ENCODE data around the gene ETV5.

DNA sequence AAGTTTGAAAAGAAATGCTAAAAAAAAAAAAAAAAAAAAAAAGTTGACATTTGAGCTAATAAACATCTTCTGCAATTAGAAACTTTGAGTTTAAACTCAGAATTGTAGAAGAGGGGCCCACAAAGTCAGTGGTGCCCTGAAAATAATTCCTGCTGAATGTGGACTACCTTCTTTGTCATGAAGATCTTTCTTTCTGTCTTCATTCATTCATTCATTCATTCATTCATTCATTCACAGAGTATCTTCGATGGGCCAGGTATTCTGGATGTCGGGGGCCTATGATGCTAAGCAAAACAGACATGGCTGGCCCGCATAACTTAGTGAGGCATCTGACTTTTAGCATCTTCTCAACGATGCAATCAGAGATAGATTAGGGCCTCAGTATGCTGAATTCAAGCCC lies 24.6 kb downstream of the ETV5 start:
- TF ChIP-seq, protein P1, sequence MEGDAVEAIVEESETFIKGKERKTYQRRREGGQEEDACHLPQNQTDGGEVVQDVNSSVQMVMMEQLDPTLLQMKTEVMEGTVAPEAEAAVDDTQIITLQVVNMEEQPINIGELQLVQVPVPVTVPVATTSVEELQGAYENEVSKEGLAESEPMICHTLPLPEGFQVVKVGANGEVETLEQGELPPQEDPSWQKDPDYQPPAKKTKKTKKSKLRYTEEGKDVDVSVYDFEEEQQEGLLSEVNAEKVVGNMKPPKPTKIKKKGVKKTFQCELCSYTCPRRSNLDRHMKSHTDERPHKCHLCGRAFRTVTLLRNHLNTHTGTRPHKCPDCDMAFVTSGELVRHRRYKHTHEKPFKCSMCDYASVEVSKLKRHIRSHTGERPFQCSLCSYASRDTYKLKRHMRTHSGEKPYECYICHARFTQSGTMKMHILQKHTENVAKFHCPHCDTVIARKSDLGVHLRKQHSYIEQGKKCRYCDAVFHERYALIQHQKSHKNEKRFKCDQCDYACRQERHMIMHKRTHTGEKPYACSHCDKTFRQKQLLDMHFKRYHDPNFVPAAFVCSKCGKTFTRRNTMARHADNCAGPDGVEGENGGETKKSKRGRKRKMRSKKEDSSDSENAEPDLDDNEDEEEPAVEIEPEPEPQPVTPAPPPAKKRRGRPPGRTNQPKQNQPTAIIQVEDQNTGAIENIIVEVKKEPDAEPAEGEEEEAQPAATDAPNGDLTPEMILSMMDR (IDR thresholded peaks at IDR 0.05): no peak
- TF ChIP-seq EZH2 (IDR thresholded peaks at IDR 0.05): no peak

Measured in neural progenitor cell (in vitro differentiated cells).